ENCODE measurements around the gene CPSF2.
"Not testable (repeated sequence)": the region's sequence is repeated elsewhere in the genome, so short reads cannot be mapped to it uniquely, and the experiment has no call there.

The CPSF2 gene

GRCh38 chr14:92160619-92161018 lies 38.9 kb downstream of the CPSF2 start:
- DNase-seq (ENCODE audit: low read depth) = peak; percentile 85

GRCh38 chr14:92161521-92161920 lies 39.8 kb downstream of the CPSF2 start:
- no peak for DNase-seq (ENCODE audit: low read depth)

- no peak for DNase-seq (ENCODE audit: low read depth)
Observed at GRCh38 chr14:92164958-92165357, 43.2 kb downstream of the CPSF2 start.

- DNase-seq (ENCODE audit: low read depth) = no peak
Observed at GRCh38 chr14:92173668-92174067, 51.9 kb downstream of the CPSF2 start.

GRCh38 chr14:92175811-92176210 lies 54.0 kb downstream of the CPSF2 start:
- no peak for DNase-seq (ENCODE audit: low read depth)

GRCh38 chr14:92176476-92176875 lies 54.7 kb downstream of the CPSF2 start:
- no peak for DNase-seq (ENCODE audit: low read depth)

- not testable (repeated sequence) for DNase-seq (ENCODE audit: low read depth)
Observed at GRCh38 chr14:92179178-92179577, 57.4 kb downstream of the CPSF2 start.

- DNase-seq (ENCODE audit: low read depth) = no peak
Observed at GRCh38 chr14:92185559-92185958, 63.8 kb downstream of the CPSF2 start.

- DNase-seq (ENCODE audit: low read depth) = not testable (repeated sequence)
Observed at GRCh38 chr14:92187616-92188015, 65.8 kb downstream of the CPSF2 start.

GRCh38 chr14:92190768-92191167 lies 69.0 kb downstream of the CPSF2 start:
- DNase-seq (ENCODE audit: low read depth) = no peak

GRCh38 chr14:92198804-92199203 lies 77.0 kb downstream of the CPSF2 start:
- no peak for DNase-seq (ENCODE audit: low read depth)

- DNase-seq (ENCODE audit: low read depth) = no peak
Observed at GRCh38 chr14:92199763-92200162, 78.0 kb downstream of the CPSF2 start.

GRCh38 chr14:92203116-92203515 lies 81.3 kb downstream of the CPSF2 start:
- DNase-seq (ENCODE audit: low read depth) = no peak

- no peak for DNase-seq (ENCODE audit: low read depth)
Observed at GRCh38 chr14:92204792-92205191, 83.0 kb downstream of the CPSF2 start.

- DNase-seq (ENCODE audit: low read depth) = no peak
Observed at GRCh38 chr14:92207012-92207927, 85.5 kb downstream of the CPSF2 start.

GRCh38 chr14:92207928-92208265 lies 86.1 kb downstream of the CPSF2 start:
- no peak for DNase-seq (ENCODE audit: low read depth)

GRCh38 chr14:92209141-92209540 lies 87.4 kb downstream of the CPSF2 start:
- DNase-seq (ENCODE audit: low read depth) = no peak

GRCh38 chr14:92213125-92213524 lies 91.4 kb downstream of the CPSF2 start:
- DNase-seq (ENCODE audit: low read depth) = not testable (repeated sequence)

GRCh38 chr14:92215579-92215978 lies 93.8 kb downstream of the CPSF2 start:
- DNase-seq (ENCODE audit: low read depth) = peak; percentile 7

GRCh38 chr14:92217936-92218335 lies 96.2 kb downstream of the CPSF2 start:
- peak; percentile 41 for DNase-seq (ENCODE audit: low read depth)
